Heart right ventricle (tissue), 16 donors: Measurements from ENCODE around the gene TNS2. TPM values are rescaled to one million over a fixed set of nuclear protein-coding genes. Genes with fewer than 3 reads are reported as not detected.

Experiments
- ATAC-seq, 8 donors: fragments of 200-7000 bp; cut with Tn5 transposase; one replicate each; pipeline ENCODE4 v1.9.1; 2020; ENCODE audit warnings: mild to moderate bottlenecking in 8 of 8, moderate library complexity in 8 of 8, moderate number of reproducible peaks in 1 of 8
- DNase-seq, 2 donors: peaks; one replicate each; pipeline ENCODE4 v3.0.0-alpha.2; 2020
- H3K27ac ChIP-seq, 10 donors: fragments of 200-600 bp; sonication (generic) in 2 of 10; one replicate each; pipeline versions ENCODE4 v1.5.0 to v1.8.0; 2020 to 2022; ENCODE audit warnings: mild to moderate bottlenecking in 3 of 10
- H3K27me3 ChIP-seq, 7 donors: fragments of 200-600 bp; one replicate each; pipeline ENCODE4 v1.8.0; 2021 to 2022; ENCODE audit warnings: mild to moderate bottlenecking in 2 of 7
- H3K36me3 ChIP-seq, 9 donors: fragments of 200-600 bp; sonication (generic) in 1 of 9; one replicate each; pipeline versions ENCODE4 v1.5.0 to v1.8.0; 2020 to 2022; ENCODE audit warnings: mild to moderate bottlenecking in 2 of 9
- H3K4me1 ChIP-seq, 9 donors: fragments of 200-600 bp; sonication (generic) in 1 of 9; one replicate each; pipeline versions ENCODE4 v1.5.0 to v1.8.0; 2020 to 2022; ENCODE audit warnings: mild to moderate bottlenecking in 4 of 9
- H3K4me3 ChIP-seq, 10 donors: fragments of 200-600 bp; sonication (generic) in 2 of 10; one replicate each; pipeline versions ENCODE4 v1.5.0 to v1.8.0; 2020 to 2022; ENCODE audit warnings: mild to moderate bottlenecking in 7 of 10, moderate library complexity in 2 of 10
- H3K9me3 ChIP-seq, 11 donors: fragments of 200-600 bp in 10 of 11; sonication (generic) in 2 of 11; one replicate each; pipeline versions ENCODE4 v1.5.0 to v1.8.0; 2013 to 2022; ENCODE audit warnings: mild to moderate bottlenecking in 2 of 11, control low read depth in 1 of 11, moderate library complexity in 1 of 11
- WGBS, 2 donors: extraction: QIAGEN DNeasy Blood & Tissue Kit; methylation state at CpG; one replicate each; pipeline ENCODE4 v1.1.7; 2013; ENCODE audit warnings: inconsistent platforms in 1 of 2; 5-methylcytosine and 5-hydroxymethylcytosine counted together
- intact Hi-C, 10 donors: fragments of 100-400 bp; cut with DNase I; formaldehyde crosslinking; loops; one replicate each; pipeline versions ENCODE4 v1.11.1 to v1.14.2; 2022
- polyA plus RNA-seq, 2 donors: library from polyadenylated mRNA; stranded (reverse); fragments of 200-250 nt; gene quantifications; one replicate each; pipeline ENCODE4 v1.2.3, GENCODE V29; 2013
- total RNA-seq, 10 donors: library from RNA; stranded (reverse); fragmentation: NEBNext Ultra II Directional in 3 of 10; extraction: Animal tissue kit (Norgen Biotek cat#: 25700) in 3 of 10; gene quantifications; one replicate each; pipeline versions ENCODE4 v1.2.1 to v1.2.4, GENCODE V29; 2021 to 2023
- TF ChIP-seq, protein P1 (sequence below), 9 donors: fragments of 200-600 bp; sonication (generic) in 2 of 9; IDR thresholded peaks; one replicate each; pipeline versions ENCODE4 v1.5.0 to v1.8.0; 2021 to 2022; ENCODE audit warnings: antibody characterized with exemption in 9 of 9, mild to moderate bottlenecking in 5 of 9, moderate library complexity in 1 of 9
- donor health status: Arrhythmogenic right ventricular cardiomyopathy.
- donor health status: ischemic (EF 13 %, LVEDD 7.1; RV severe dilation, severe dysfunction).
- donor health status: healthy with polysubstance abuse.
- donor health status: DM: no; HTN: yes; CAD: no.
- donor health status: DM: no; HTN: no; CAD: no.
- donor health status: ischemic (EF 25% LVEDD 6.9; RV normal size, moderate dysfunction).
- donor health status: ischemic (EF 25% LVEDD 5.7; RV mildly dilated, moderate dysfunction).
- donor health status: healthy.
- donor health status: DM: yes; HTN: yes; CAD: no.
- donor health status: Ischemic cardiomyopathy.
- donor health status: ischemic (EF 35%, LVEDD 5.7; RV mildly dilated, moderate dysfunction).
- donor health status: nonischemic (EF 11% LVEDD 7.7; RV severe dilation, severe dysfunction).
- donor health status: DM: yes; HTN: yes; CAD: no.
- donor health status: PGD.
- donor health status: ischemic (EF 29% LVEDD 5.4; RV normal size, mild dysfunction).
- donor health status: nonischemic (EF 23%, LVEDD 6.1; RV moderate dilation, normal function).

TNS2 gene
- total and polyA plus RNA-seq, 12 donors: 60.6 to 364 (median 77.1) TPM

GRCh38 chr12:53065470-53065869 is 15.6 kb downstream of the TNS2 start:
- WGBS, 2 donors: 64 to 71% methylated on average over 7 of the region's 7 CpGs
- peaks cover 0 to 98% (median 35%) of the 10 kb centered on the region in 9 donors for H3K36me3 ChIP-seq
- TF ChIP-seq, protein P1, sequence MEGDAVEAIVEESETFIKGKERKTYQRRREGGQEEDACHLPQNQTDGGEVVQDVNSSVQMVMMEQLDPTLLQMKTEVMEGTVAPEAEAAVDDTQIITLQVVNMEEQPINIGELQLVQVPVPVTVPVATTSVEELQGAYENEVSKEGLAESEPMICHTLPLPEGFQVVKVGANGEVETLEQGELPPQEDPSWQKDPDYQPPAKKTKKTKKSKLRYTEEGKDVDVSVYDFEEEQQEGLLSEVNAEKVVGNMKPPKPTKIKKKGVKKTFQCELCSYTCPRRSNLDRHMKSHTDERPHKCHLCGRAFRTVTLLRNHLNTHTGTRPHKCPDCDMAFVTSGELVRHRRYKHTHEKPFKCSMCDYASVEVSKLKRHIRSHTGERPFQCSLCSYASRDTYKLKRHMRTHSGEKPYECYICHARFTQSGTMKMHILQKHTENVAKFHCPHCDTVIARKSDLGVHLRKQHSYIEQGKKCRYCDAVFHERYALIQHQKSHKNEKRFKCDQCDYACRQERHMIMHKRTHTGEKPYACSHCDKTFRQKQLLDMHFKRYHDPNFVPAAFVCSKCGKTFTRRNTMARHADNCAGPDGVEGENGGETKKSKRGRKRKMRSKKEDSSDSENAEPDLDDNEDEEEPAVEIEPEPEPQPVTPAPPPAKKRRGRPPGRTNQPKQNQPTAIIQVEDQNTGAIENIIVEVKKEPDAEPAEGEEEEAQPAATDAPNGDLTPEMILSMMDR (IDR thresholded peaks at IDR 0.05): no peak
- peak overlapping the region in 9 of 10 donors; percentile 17 to 88 (median 78) for H3K27ac ChIP-seq
- no peaks in the 10 kb centered on the region for H3K9me3 ChIP-seq
- peak in 5 of 8 donors; percentile 0 to 3 (median 1) for ATAC-seq
- DNase-seq: peak in 1 of 2 donors; percentile 11
- intact Hi-C loops: loop anchor here (2.0 to 10.0 kb wide), 6 partner anchors 33 to 132 kb away; partner anchors contain the start of gene SOAT2 (in 2 of the 10)
- peaks cover 62 to 100% (median 89%) of the 10 kb centered on the region in 9 donors for H3K4me1 ChIP-seq
- no peak overlapping the region for H3K4me3 ChIP-seq
- no peaks in the 10 kb centered on the region for H3K27me3 ChIP-seq

DNA sequence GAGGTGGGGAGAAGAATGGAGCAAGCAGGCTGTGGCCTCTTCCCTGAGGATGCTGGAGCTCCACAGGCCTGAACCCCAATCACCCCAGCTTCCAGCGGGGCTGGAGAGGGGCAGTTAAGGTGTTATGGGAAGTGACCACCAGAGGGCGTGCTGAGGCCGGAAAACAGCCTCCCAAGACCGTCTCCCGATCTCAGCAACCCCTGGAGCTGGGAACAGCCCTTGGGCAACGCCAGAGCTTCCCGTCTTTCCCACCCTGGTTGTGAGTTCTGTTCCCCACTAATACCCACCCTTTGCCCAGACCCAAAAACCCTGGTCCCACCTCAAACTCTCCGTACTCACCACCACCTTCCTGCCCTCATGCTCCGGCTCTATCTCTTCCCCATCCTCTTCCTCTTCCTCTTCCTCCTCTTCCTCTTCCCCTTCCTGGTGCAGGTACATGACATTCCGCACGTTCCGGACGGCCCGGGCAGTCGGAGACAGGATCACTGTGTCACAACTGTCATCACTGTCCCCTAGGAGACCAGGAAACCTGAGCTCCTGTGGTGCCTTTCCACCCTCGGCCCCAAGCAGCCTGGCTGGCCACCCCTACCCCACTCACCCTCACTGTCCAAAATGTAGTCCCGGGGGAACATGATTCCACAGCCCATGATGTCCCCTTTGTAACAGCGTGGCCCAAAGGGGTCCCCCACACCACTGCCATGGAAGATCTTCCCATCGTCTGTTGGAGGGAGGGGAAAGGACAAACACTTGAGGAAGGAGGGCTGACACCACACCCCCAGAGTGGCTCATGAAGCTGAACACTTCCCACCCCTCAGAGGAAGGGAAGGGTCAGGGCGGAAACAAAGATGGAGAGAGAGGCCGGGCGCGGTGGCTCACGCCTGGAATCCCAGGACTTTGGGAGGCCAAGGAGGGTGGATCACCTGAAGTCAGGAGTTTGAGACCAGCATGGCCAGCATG is 16.4 kb downstream of the TNS2 start:
- intact Hi-C loops: loop anchor here (1.0 to 10.0 kb wide), 7 partner anchors 33 to 131 kb away; partner anchors contain the start of gene SOAT2 (in 2 of the 10)
- peaks cover 62 to 100% (median 87%) of the 10 kb centered on the region in 9 donors for H3K4me1 ChIP-seq

DNA sequence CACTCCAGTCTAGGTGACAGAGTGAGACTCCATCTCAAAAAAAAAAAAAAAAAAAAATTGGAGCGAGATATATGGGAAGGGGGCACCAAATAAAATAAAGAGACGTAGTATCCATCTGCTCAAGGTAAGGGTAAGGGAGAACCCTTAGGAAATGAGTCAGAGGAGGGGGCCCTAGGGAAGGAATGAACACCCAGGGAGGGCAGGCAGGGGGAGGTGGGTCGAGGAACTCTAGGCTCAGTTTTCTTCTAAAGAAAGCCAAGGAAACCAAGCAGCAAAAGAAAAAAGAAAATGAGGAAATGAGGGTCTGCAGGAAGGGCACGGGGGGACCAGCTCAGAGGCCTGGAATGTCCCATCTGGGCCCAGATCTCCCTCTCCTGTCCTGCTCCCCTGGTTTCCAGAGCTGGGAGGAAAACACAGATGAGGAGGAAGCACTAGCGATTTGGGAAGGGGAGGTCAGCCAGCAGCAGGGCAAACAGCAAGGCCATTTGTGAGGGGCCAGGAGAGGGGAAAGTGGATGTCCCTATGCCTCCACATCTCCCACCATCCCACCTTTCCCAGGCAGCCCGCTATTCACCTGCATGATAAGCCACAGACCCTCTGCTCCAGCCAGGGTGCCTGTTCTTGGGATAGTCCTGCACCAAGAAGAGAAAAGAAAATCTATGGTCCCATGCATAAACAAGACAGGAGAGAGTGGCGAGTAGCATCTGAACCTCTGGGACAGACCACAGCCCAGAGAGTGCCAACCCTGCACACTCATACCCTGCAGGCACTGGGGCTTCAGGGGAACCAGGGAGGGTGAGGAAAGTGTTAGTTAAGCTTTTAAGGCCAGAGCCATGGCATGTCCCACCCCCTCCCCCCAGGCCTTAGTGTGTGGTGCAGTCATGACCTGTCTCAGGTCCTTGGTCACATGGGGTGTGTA is 17.5 kb downstream of the TNS2 start:
- Histone ChIP-seq H3K4me3 (no peak overlapping the region), H3K27me3 (no peaks in the 10 kb centered on the region), H3K36me3 (peaks cover 0 to 88% (median 25%) of the 10 kb centered on the region in 9 donors), H3K27ac (peak overlapping the region in 6 of 10 donors; percentile 37 to 88 (median 79)), H3K9me3 (no peaks in the 10 kb centered on the region), H3K4me1 (peaks cover 63 to 100% (median 87%) of the 10 kb centered on the region in 9 donors)
- intact Hi-C loops: loop anchor here (2.0 to 10.0 kb wide), 5 partner anchors 31 to 130 kb away; partner anchors contain the start of gene SOAT2 (in 2 of the 10)
- DNase-seq: no peak
- 67 to 73% methylated on average over 7 of the region's 7 CpGs for WGBS, 2 donors
- TF ChIP-seq, protein P1 (IDR thresholded peaks at IDR 0.05): no peak
- no peak for ATAC-seq

More for the DNA sequence above, 16.4 kb downstream of the TNS2 start:
- ATAC-seq: peak; percentile 56 to 77 (median 66)
- H3K4me3 ChIP-seq: no peak overlapping the region
- peak overlapping the region in 9 of 10 donors; percentile 17 to 88 (median 78) for H3K27ac ChIP-seq
- TF ChIP-seq, protein P1 (IDR thresholded peaks at IDR 0.05): peak; percentile 87 to 96 (median 90)
- H3K9me3 ChIP-seq: no peaks in the 10 kb centered on the region
- DNase-seq: peak; percentile 82 to 86
- 30 to 31% methylated on average over 24 of the region's 24 CpGs for WGBS, 2 donors
- peaks cover 0 to 96% (median 34%) of the 10 kb centered on the region in 9 donors for H3K36me3 ChIP-seq
- no peaks in the 10 kb centered on the region for H3K27me3 ChIP-seq
